ENCODE measurements around the gene TMEM138.

The TMEM138 gene

DNA sequence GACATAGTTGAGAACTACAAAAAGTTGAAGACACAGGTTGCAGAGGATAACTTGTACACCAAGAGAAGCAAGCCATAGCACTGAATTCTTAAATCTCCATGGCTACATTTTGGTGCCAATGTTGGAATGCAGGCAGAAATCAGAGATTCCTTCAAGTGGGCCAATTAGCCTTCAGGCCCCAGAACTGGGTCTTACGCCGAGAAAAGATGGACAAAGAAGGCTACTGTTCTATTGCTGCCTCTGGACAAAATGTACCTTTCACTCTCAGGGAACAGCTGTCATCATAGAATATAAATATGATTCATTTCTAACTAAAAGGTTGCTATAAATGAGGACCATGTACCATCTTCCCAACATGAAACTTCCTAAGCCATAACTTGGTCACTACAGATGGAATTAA, 43.9 kb downstream of the TMEM138 start:
- no peak for DNase-seq (ENCODE audit: low read depth)

GRCh38 chr11:61406991-61407728, 45.0 kb downstream of the TMEM138 start:
- no peak for DNase-seq (ENCODE audit: low read depth)

DNA sequence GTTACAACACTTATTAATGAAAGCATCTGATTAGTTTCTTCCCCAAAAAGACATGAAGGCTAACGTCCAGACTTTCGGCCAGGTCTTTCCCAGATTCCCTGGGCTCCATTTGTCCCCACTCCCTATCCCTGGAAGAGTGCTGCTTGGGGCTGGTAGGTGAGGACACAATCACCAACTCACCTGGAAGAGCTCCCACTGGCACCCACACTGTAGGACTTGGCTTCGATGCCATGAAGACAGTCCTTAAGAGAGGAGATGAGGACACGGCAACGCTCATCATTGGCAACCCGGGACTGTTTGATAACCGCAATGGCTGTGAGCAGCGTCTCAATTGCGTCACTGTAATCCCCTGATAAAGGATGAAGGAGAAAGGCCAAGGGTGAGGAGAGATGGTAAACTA, 49.4 kb downstream of the TMEM138 start:
- DNase-seq (ENCODE audit: low read depth): no peak

DNA sequence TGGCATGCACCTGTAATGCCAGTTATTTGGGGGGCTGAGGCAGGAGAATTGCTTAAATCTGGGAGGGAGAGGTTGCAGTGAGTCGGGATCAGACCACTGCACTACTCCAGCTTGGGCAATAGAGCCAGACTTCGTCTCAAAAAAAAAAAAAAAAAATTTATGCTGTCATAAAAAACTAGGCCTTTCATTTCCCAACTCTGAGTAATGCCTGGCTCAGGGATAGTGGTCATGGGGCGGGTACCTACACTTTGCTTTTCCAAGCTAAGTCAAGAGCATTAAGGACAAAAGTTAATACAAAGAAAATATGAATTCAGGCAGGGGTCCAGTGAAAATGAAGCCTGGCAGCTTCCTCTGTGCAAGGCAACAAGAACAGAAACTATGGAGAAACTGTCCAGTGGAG, 51.3 kb downstream of the TMEM138 start:
- no peak for DNase-seq (ENCODE audit: low read depth)

DNA sequence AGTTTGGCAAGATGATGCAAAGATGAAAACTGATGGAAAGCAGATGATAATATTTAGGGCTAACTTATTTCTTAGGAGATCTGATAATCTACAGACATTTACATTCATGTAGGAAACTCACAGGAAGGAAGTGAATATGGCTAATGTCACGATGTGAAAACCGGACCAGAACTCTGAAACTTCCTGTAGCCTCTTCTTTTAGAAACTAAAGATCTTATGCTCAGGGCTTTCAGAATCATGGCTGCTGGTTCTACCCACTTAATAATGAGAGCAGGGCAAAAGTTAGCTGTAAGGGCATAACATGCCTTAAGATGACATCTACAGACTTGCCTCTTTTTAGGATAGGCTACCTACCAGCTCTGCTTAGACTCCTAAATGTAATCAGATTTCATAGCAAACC, 52.4 kb downstream of the TMEM138 start:
- DNase-seq (ENCODE audit: low read depth): no peak

- DNase-seq (ENCODE audit: low read depth): no peak
Observed at GRCh38 chr11:61415381-61415780, 53.2 kb downstream of the TMEM138 start.

DNA sequence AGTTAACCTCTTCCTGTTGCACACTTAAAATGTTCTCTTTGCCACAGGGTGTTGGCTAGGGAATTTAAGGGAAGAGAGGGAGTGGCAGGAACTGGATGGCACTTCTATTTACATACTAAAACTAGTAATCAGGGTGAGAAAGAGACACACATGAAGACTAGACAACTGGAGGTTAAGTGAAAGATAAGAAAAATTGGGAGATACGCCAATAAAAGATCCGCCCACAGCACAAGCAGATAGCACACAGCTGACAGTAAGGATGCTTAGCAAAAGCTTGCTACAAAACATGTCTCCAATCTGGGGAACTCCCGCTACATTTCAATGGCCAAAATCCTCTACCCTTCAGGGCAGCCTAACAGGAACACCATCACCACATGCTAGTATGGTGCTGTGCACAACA, 54.8 kb downstream of the TMEM138 start:
- DNase-seq (ENCODE audit: low read depth): no peak

DNA sequence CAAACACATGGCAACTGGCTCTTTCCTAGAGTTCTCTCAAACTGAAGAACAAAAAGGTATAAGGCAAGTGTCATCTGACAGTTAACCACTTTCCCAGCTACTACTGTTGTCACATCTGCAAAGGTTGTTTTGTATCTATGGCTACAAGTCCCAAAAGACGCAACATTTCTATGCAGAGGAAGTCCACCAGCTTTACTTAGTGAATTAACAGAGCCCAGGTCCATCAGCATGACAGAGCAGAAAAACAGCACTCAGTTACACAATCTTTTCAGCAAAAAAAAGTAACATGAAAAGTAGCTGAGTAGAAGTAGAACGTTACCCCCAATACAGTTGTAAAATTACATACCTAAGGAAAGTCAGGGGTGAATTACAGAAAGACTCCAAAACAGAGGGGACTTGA, 55.5 kb downstream of the TMEM138 start:
- no peak for DNase-seq (ENCODE audit: low read depth)

DNA sequence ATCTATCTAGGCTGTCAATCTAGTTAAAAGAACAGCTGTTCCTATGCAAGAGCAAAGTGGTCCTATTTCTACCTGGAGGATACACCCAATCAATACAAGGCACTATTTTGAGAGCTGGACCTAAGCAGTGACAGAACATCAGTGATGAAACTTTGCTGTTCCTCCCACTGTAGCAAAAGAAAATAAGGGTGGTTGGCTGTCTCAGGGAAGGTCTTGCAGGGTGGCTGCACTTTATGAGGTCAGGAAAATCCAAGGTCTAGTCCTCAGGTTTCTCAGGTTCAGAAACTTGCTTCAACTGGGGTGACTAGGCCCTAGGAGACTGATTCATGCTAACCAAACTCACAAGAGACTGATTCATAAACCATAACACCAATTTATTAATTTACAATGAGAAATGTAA, 56.0 kb downstream of the TMEM138 start:
- no peak for DNase-seq (ENCODE audit: low read depth)

Measured in activated T-helper 1 cell treated with Interleukin-2 at 50 U/mL for 16 hours (primary cell).